AG04449 (cell line): Measurements from ENCODE around the gene BTRC.

ENCODE experiments used
- CTCF ChIA-PET: fragments of 350-600 bp; formaldehyde crosslinking; extraction: SDS; loops from one replicate; lab custom pipeline; 2021; ENCODE audit warnings: antibody characterized with exemption; lab: Yijun Ruan, JAX
- POLR2A ChIA-PET: fragments of 400-600, 350-600 bp; formaldehyde crosslinking; extraction: SDS; loops from one replicate; lab custom pipeline; 2020; ENCODE audit warnings: antibody characterized with exemption, inconsistent platforms; lab: Yijun Ruan, JAX
- DNase-seq: peaks from one replicate; pipeline ENCODE4 v3.0.0-alpha.2; 2010; ENCODE audit warnings: low read depth, low spot score
- H3K4me3 ChIP-seq: 2 replicates; pipeline ENCODE4 v1.5.1; 2011; ENCODE audit warnings: low read depth, mild to moderate bottlenecking, control low read depth, low read length
- CTCF ChIP-seq: IDR thresholded peaks from one replicate; pipeline ENCODE4 v1.5.1; 2011; ENCODE audit warnings: mild to moderate bottlenecking, moderate library complexity, low read length, control low read depth, inconsistent platforms; ENCODE audit not compliant: insufficient read depth; ENCODE audit errors: missing control alignments

Gene BTRC

GRCh38 chr10:101451261-101451660 lies 97.3 kb downstream of the BTRC start:
- POLR2A ChIA-PET, result no interaction called here
- CTCF ChIA-PET, result interaction anchor here (1.2 to 10.5 kb wide), 5 partner anchors 7 to 237 kb away, joined by 3 to 94 read pairs (median 8); no protein-coding TSS in a partner anchor
- no peak overlapping the region for H3K4me3 ChIP-seq
- DNase-seq, result no peak
- TF ChIP-seq CTCF, result no peak

GRCh38 chr10:101451667-101452069 lies 97.7 kb downstream of the BTRC start:
- DNase-seq, result no peak
- no peak overlapping the region for H3K4me3 ChIP-seq
- CTCF ChIA-PET, result interaction anchor here (1.2 to 10.5 kb wide), 5 partner anchors 7 to 36 kb away, joined by 3 to 94 read pairs (median 8); no protein-coding TSS in a partner anchor
- POLR2A ChIA-PET, result no interaction called here
- no peak for TF ChIP-seq CTCF

GRCh38 chr10:101452176-101452575 lies 98.2 kb downstream of the BTRC start:
- TF ChIP-seq CTCF, result no peak
- ChIA-PET POLR2A (no interaction called here), CTCF (interaction anchor here (2.1 to 10.5 kb wide), 3 partner anchors 8 to 14 kb away, joined by 6 to 94 read pairs (median 30); no protein-coding TSS in a partner anchor)
- H3K4me3 ChIP-seq, result no peak overlapping the region
- no peak for DNase-seq

GRCh38 chr10:101452593-101452992 lies 98.6 kb downstream of the BTRC start:
- no peak for TF ChIP-seq CTCF
- no peak overlapping the region for H3K4me3 ChIP-seq
- no peak for DNase-seq
- POLR2A ChIA-PET, result no interaction called here
- CTCF ChIA-PET, result interaction anchor here (1.0 to 10.5 kb wide), 5 partner anchors 8 to 158 kb away, joined by 3 to 94 read pairs (median 6); no protein-coding TSS in a partner anchor

- no peak for TF ChIP-seq CTCF
- DNase-seq, result no peak
- H3K4me3 ChIP-seq, result no peak overlapping the region
- POLR2A ChIA-PET, result no interaction called here
- CTCF ChIA-PET, result interaction anchor here (1.0 to 10.5 kb wide), 6 partner anchors 9 to 158 kb away, joined by 3 to 94 read pairs (median 4); no protein-coding TSS in a partner anchor
Observed at GRCh38 chr10:101453318-101453717, 99.4 kb downstream of the BTRC start.

GRCh38 chr10:101453791-101454718 lies 100.1 kb downstream of the BTRC start:
- no peak for DNase-seq
- TF ChIP-seq CTCF, result no peak
- POLR2A ChIA-PET, result no interaction called here

More at GRCh38 chr10:101453791-101454718, 100.1 kb downstream of the BTRC start:
- no peak overlapping the region for H3K4me3 ChIP-seq
- CTCF ChIA-PET, result interaction anchor here (1.0 to 10.5 kb wide), 6 partner anchors 10 to 159 kb away, joined by 3 to 94 read pairs (median 4); no protein-coding TSS in a partner anchor
